GM13976 (cell line): Measurements from ENCODE around the gene PRRC2B.

Source experiments
- DNase-seq: peaks from one replicate; pipeline ENCODE4 v3.0.0; 2012; ENCODE audit warnings: low spot score
- in situ Hi-C: fragments of 300-500 bp; cut with MboI; formaldehyde crosslinking; loops from one replicate; pipeline ENCODE4 v1.12.0; 2022; ENCODE audit warnings: low sequenced_read_pairs, mixed read lengths, inconsistent platforms; ENCODE audit not compliant: unreplicated experiment
- TF ChIP-seq, protein P1 (sequence below): IDR thresholded peaks from 2 replicates; pipeline ENCODE4 v1.5.1; 2012; ENCODE audit warnings: borderline replicate concordance, mild to moderate bottlenecking; ENCODE audit not compliant: insufficient read depth; ENCODE audit errors: extremely low read depth, missing control alignments, control extremely low read depth

Gene PRRC2B

GRCh38 chr9:131418143-131419025 lies 24.5 kb downstream of the PRRC2B start:
- no peak for DNase-seq
- in situ Hi-C loops = no loop called here
- TF ChIP-seq, protein P1, sequence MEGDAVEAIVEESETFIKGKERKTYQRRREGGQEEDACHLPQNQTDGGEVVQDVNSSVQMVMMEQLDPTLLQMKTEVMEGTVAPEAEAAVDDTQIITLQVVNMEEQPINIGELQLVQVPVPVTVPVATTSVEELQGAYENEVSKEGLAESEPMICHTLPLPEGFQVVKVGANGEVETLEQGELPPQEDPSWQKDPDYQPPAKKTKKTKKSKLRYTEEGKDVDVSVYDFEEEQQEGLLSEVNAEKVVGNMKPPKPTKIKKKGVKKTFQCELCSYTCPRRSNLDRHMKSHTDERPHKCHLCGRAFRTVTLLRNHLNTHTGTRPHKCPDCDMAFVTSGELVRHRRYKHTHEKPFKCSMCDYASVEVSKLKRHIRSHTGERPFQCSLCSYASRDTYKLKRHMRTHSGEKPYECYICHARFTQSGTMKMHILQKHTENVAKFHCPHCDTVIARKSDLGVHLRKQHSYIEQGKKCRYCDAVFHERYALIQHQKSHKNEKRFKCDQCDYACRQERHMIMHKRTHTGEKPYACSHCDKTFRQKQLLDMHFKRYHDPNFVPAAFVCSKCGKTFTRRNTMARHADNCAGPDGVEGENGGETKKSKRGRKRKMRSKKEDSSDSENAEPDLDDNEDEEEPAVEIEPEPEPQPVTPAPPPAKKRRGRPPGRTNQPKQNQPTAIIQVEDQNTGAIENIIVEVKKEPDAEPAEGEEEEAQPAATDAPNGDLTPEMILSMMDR = no peak

DNA sequence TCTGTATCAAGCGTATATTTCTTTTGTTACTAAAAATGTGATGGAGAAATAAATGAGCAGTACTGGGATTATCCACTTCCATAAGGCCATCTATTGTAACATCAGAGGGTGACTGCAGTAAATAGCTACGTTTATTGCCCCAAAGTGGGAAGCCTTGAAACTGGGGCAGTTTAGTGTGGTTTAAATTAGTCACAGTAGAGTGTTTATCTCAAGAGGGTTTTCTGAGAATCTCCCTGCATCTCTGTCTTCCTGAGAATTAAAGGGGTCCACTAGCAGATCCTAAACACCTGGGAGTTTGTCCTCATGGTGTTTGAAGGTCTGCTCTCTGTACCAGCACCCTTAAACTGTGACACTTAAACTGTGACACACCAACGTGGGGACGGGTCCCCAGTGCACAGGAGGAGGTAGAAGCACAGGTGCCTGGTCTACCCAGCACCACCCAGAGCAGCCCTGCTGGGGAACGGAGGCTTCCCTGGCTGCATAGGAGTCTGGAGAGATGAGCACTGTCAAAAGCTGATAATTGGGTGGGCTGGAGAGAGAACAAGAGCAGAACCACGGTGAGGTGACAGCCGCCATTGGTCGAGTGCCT lies 25.2 kb downstream of the PRRC2B start:
- in situ Hi-C loops = no loop called here
- DNase-seq = no peak
- TF ChIP-seq, protein P1 = no peak

DNA sequence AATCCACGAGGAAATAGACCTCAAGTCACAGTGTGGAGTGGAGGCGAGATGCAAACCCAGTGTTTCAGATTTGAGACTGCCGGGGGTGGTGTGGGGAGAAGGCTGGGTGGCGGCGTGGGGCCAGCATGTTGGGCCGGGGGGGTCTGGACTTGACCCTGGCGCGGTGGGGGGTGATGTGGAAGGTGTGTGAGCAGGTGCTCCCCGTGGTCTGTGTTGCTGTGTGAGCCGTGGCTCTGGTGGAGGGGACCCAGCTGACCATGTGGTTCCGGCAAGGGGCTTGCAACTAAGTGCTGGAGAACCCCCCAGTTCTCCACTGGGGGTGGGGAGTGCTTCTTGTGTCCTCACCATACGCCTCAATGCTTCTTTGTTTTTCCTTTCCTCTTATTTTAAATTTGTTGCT lies 25.8 kb downstream of the PRRC2B start:
- DNase-seq = no peak
- in situ Hi-C loops = no loop called here

GRCh38 chr9:131420980-131421624 lies 27.2 kb downstream of the PRRC2B start:
- in situ Hi-C loops = no loop called here
- DNase-seq = no peak
- TF ChIP-seq, protein P1 = no peak

More for the DNA sequence above, 25.8 kb downstream of the PRRC2B start:
- TF ChIP-seq, protein P1 = no peak

- TF ChIP-seq, protein P1 = no peak
- DNase-seq = no peak
- in situ Hi-C loops = no loop called here
Measured at GRCh38 chr9:131421691-131422090, 27.8 kb downstream of the PRRC2B start.

- DNase-seq = no peak
- TF ChIP-seq, protein P1 = no peak
- in situ Hi-C loops = no loop called here
Measured at GRCh38 chr9:131422241-131422792, 28.4 kb downstream of the PRRC2B start.
